GM06990 (cell line): ENCODE results near the gene GNG10.
"Not testable (repeated sequence)": the region's sequence is repeated elsewhere in the genome, so short reads cannot be mapped to it uniquely, and the experiment has no call there.

ENCODE experiments used
- DNase-seq: peaks from one replicate; pipeline ENCODE4 v3.0.0-alpha.2; 2011; ENCODE audit not compliant: insufficient read length; ENCODE audit errors: extremely low read depth
- H3K27me3 ChIP-seq: replicated peaks from 2 replicates; pipeline ENCODE4 v1.6.0; 2011; ENCODE audit warnings: low read length; ENCODE audit not compliant: control insufficient read depth, insufficient read depth
- H3K36me3 ChIP-seq: 2 replicates; pipeline ENCODE4 v1.5.1; 2011; ENCODE audit warnings: low read length; ENCODE audit not compliant: control insufficient read depth, insufficient read depth
- H3K4me3 ChIP-seq: replicated peaks from 2 replicates; pipeline ENCODE4 v1.5.1; 2011; ENCODE audit warnings: low read depth, mild to moderate bottlenecking, control low read depth, low read length
- TF ChIP-seq, protein P1 (sequence below): IDR thresholded peaks from 2 replicates; pipeline ENCODE4 v1.5.1; 2011; ENCODE audit warnings: low read length, control low read depth, mild to moderate bottlenecking, inconsistent platforms; ENCODE audit not compliant: insufficient read depth, poor library complexity, severe bottlenecking

The GNG10 gene

DNA sequence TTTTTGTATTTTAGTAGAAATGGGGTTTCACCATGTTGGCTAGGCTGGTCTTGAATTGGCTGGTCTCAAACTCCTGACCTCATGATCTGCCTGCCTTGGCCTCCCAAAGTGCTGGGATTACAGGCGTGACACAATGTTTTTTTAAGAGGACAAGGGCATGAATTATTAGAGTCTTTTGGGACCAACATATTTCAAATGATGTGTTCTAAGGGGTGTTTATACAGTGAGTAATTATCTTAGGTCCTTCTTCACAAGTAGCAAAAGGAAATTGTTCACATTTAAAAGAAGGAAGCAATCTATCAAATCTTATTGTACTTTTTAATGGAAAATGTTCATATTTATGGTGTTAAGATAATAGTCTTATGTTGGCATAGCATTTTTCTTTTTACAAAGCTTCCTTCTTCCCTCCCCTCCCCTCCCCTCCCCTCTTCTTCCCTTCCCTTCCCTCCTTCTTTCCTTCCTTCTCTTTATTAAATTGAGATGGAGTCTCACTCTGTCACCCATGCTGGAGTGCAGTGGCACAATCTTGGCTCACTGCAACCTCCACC is 6.7 kb downstream of the GNG10 start:
- H3K4me3 ChIP-seq: no peak overlapping the region
- TF ChIP-seq, protein P1, sequence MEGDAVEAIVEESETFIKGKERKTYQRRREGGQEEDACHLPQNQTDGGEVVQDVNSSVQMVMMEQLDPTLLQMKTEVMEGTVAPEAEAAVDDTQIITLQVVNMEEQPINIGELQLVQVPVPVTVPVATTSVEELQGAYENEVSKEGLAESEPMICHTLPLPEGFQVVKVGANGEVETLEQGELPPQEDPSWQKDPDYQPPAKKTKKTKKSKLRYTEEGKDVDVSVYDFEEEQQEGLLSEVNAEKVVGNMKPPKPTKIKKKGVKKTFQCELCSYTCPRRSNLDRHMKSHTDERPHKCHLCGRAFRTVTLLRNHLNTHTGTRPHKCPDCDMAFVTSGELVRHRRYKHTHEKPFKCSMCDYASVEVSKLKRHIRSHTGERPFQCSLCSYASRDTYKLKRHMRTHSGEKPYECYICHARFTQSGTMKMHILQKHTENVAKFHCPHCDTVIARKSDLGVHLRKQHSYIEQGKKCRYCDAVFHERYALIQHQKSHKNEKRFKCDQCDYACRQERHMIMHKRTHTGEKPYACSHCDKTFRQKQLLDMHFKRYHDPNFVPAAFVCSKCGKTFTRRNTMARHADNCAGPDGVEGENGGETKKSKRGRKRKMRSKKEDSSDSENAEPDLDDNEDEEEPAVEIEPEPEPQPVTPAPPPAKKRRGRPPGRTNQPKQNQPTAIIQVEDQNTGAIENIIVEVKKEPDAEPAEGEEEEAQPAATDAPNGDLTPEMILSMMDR: no peak
- H3K27me3 ChIP-seq: no peaks in the 10 kb centered on the region
- DNase-seq: no peak
- H3K36me3 ChIP-seq: no peaks in the 10 kb centered on the region; the same call in 1 of the 2 replicates

DNA sequence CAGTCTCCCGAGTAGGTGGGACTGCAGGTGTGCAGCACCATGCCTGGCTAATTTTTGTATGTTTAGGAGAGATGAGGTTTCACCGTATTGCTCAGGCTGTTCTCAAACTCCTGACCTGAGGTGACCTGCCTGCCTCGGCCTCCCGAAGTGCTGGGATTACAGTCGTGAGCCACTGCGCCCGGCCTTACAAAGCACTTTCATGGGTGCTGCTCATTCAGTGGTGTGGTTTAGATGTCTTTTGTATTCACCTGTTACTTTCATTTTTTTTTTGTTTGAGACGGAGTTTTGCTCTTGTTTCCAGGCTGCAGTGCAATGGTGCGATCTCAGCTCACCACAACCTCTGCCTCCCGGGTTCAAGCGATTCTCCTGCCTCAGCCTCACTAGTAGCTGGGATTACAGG is 7.2 kb downstream of the GNG10 start:
- not testable (repeated sequence) for H3K4me3 ChIP-seq, H3K36me3 ChIP-seq, H3K27me3 ChIP-seq, DNase-seq

DNA sequence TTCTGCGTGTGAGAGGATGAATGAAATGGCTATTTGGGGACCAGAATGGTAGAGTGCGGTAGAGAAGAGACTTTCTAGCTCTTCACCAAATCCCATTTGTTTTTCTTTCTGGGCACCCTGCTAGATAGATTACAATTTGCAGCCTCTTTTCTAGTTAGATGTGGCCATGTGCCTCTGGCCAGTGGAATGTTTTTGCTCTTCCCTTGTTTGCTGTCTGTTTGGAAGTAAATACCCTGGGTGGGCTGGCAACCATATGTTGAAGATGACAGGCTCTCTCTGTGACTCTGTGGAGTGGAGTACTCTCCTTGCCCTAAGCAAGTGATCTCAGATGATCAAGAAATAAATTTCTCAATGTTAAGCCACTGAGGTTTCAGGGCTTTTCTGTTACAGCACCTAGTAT is 12.9 kb downstream of the GNG10 start:
- no peak for DNase-seq
- H3K27me3 ChIP-seq: no peaks in the 10 kb centered on the region
- no peak overlapping the region for H3K4me3 ChIP-seq
- H3K36me3 ChIP-seq: no peaks in the 10 kb centered on the region; the same call in 1 of the 2 replicates
- TF ChIP-seq, protein P1: no peak

DNA sequence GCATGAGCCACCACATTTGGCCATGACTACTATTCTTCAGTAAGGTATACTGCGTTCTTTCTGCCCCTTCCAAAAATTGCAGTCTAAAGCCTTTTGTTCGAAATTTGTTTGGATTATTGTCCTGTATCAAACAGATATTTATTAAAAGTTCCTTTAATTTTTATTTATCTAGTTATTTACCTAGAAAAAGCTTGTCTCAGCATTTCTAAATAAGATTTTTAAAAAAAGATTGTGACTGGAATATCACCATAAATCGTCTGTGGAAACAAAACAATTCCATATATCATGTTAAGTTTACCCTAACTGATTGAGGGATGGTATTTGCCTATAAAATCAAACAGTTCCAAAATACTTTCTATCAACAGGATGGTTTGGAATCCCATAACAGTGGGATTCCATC is 14.7 kb downstream of the GNG10 start:
- TF ChIP-seq, protein P1: no peak
- no peaks in the 10 kb centered on the region; the same call in 1 of the 2 replicates for H3K36me3 ChIP-seq
- H3K27me3 ChIP-seq: no peaks in the 10 kb centered on the region
- no peak for DNase-seq
- no peak overlapping the region for H3K4me3 ChIP-seq

DNA sequence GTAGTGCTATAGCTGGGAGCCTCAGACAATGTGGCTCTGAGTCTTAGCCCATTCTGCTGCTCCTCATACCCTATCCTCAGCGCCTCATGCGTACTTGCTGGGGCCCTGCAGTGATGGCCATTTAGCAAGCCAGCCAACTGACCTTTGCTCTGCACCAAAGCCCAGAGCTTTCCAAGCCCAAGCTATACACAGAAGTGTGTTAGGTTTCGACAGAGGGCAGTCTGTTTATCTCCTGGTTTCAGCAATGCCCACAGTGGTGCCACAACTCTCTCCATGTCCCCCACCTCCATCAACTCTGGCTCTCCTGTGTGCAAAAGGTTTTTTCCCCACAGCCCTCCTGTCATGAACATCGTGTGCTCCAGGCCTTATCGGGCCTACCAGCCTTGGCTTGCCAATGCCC is 16.9 kb downstream of the GNG10 start:
- Histone ChIP-seq H3K4me3 (no peak overlapping the region), H3K27me3 (no peaks in the 10 kb centered on the region), H3K36me3 (no peaks in the 10 kb centered on the region; the same call in 1 of the 2 replicates)
- TF ChIP-seq, protein P1: no peak
- no peak for DNase-seq

DNA sequence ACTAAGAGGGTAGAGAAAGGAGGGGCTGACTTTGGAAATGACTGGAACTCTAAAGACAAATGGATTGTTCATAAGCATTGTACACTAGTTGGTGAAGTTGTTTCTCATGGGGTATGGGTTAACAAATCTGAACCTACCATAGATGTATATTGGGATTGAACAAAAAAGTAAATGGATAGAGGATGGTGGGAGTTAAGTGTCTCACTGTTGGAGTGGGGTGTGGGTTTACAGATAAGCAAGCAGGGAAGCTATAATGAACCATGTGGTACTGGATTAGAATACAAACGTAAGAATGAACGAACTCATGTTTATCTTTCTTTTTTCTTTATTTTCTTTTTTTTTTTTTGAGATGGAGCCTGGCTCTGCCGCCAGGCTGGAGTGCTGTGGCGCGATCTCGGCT is 17.8 kb downstream of the GNG10 start:
- Histone ChIP-seq H3K36me3 (no peaks in the 10 kb centered on the region; the same call in 1 of the 2 replicates), H3K27me3 (no peaks in the 10 kb centered on the region), H3K4me3 (no peak overlapping the region)
- no peak for DNase-seq
- TF ChIP-seq, protein P1: no peak
